Measurements from ENCODE around the gene RNF113B.

Gene RNF113B

DNA sequence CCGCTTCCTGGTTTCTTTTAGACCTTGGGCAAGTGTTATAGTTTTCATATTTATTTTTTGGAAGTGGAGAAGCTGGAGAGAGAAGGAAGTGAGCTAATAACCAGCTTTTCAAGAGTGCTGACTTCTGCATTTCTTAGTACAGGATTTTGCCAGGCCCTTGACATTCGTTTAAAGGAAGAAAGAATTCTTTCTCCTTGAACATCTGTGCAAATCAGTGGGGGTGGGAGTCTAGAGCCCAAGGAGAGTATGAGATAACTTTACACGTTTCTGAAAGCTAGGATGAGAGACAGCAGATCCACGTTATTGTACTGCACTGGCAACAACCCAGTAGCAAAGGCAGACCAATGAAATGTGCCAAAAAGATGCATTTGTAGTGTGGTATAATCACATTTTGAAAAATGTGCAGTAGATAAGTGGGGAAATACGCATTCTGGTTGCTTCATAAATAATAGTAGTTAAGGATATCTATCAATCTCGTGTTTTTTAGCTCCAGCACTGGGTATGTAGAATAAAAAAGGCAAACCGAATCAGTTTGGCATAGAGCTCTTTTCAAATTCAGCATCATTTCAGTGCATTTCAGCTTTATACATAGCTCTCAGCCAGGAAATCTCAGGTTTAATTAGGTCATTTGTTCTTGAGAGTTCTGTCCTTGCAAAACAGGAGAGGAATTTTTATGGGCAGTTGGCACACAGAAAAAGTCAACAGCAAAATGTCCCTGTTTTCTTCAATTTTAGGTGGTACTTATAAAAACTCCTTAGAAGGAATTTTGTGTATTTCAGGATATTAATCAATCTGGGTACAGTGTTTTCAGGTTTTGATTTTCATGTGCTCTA, 4.3 kb downstream of the RNF113B start:
- TF ChIP-seq, protein P1, sequence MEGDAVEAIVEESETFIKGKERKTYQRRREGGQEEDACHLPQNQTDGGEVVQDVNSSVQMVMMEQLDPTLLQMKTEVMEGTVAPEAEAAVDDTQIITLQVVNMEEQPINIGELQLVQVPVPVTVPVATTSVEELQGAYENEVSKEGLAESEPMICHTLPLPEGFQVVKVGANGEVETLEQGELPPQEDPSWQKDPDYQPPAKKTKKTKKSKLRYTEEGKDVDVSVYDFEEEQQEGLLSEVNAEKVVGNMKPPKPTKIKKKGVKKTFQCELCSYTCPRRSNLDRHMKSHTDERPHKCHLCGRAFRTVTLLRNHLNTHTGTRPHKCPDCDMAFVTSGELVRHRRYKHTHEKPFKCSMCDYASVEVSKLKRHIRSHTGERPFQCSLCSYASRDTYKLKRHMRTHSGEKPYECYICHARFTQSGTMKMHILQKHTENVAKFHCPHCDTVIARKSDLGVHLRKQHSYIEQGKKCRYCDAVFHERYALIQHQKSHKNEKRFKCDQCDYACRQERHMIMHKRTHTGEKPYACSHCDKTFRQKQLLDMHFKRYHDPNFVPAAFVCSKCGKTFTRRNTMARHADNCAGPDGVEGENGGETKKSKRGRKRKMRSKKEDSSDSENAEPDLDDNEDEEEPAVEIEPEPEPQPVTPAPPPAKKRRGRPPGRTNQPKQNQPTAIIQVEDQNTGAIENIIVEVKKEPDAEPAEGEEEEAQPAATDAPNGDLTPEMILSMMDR (IDR thresholded peaks at IDR 0.05; ENCODE audit: control insufficient read depth, extremely low read depth, insufficient read depth) = no peak
- DNase-seq (ENCODE audit: low read depth) = peak; percentile 37
- peak overlapping the region; percentile 25 for H3K4me3 ChIP-seq (ENCODE audit: low read depth, low read length)

DNA sequence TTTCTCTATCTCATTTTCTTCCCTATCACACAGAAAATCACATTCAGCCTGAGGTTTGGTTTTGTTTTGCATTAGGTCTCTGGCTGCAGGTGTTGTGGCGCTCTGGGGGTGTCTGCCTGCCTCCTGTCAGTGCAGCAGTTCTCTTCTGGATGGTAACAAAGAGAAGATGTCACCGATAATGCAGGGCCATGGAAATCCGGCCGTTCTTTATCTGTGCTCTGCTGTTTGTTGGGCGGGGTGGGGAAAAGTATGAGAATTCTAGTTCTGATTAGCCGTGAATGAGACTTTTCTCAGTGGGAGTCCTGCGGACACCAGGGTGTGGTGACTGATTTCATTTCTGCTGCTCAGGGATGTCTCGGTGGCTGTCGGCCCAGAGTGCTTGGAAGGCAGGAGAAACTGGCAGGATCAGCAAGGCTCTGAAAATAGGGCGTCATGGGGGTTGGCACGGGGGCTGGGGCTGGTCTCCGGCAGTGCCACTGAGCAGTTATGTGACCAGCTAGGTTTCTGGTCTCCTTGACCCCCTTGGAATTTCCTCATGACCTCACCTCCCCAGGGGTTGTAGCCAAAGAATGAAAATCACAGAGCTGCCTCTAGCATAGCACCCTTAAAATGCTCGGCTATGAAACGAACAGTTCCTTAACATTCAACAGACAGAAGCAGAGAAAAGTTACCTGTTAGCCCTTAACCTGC, 5.0 kb downstream of the RNF113B start:
- TF ChIP-seq, protein P1 (IDR thresholded peaks at IDR 0.05; ENCODE audit: control insufficient read depth, extremely low read depth, insufficient read depth) = no peak
- H3K4me3 ChIP-seq (ENCODE audit: low read depth, low read length) = no peak overlapping the region
- no peak for DNase-seq (ENCODE audit: low read depth)

DNA sequence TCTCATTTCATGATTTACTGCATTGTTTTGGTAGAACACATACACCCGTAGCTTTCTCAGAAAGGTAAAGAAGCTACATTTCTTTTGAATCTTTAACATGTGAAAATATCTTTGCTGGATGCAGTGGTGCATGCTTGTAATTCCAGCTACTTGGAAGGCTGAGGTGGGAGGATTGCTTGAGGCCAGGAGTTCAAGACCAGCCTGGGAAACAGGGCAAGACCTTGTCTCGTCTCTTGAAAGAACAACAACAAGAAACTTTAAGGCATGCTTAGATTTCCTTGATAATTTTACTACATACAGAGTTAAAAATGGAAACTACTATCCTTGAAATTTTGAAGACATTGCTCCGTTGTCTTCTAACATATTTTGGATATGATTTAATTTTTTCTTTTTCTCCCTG, 7.7 kb downstream of the RNF113B start:
- DNase-seq (ENCODE audit: low read depth) = no peak
- TF ChIP-seq, protein P1 (IDR thresholded peaks at IDR 0.05; ENCODE audit: control insufficient read depth, extremely low read depth, insufficient read depth) = no peak
- H3K4me3 ChIP-seq (ENCODE audit: low read depth, low read length) = no peak overlapping the region

DNA sequence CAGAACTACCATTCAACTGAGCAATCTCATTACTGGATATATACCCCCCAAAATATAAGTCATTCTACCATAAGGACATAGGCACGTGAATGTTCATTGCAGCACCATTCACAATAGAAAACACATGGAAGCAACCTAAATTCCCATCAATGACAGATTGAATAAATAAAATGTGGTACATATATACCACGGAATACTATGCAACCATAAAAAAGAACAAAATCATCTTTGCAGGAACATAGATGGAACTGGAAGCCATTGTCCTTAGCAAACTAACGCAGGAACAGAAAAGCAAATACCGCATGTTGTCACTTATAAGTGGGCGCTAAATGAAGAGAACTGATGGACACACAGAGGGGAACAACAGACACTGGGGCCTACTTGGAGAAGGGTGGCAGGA, 14.1 kb downstream of the RNF113B start:
- TF ChIP-seq, protein P1 (IDR thresholded peaks at IDR 0.05; ENCODE audit: control insufficient read depth, extremely low read depth, insufficient read depth) = no peak
- H3K4me3 ChIP-seq (ENCODE audit: low read depth, low read length) = no peak overlapping the region
- DNase-seq (ENCODE audit: low read depth) = no peak

DNA sequence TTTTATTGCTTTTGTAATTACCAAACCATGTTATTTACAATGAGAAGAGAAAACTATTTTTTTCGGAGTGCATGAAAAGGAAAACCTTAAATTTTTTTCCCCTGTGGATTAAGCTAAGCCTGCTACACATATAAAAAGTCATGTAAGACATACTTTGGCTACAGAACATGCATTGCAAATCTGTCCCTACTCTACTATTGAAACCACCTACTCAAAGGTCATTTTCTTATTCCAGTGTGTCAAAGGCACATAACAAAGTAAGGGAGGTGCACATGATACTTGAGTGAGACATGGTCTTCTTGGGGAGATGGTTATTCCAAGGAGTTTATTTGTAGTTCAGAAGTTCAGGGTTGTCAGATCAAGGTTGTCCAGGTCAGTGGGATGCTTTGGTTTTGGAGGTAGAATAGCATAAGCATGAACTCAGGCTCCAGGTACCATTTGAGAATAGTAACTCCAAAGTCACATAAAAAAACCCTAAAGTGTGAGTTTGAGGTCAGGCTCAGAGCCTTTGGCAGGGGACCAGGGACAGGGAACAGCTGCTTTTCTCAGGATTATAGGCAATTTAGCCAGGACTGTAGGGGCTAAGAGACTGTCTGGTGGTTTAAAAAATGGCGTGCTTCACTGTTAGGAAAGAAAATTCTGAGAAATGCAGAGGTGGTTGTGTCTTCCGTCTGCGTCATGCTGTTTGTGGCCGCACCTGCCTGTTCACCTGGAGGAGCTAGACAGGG, 18.7 kb downstream of the RNF113B start:
- H3K4me3 ChIP-seq (ENCODE audit: low read depth, low read length) = no peak overlapping the region
- no peak for DNase-seq (ENCODE audit: low read depth)
- TF ChIP-seq, protein P1 (IDR thresholded peaks at IDR 0.05; ENCODE audit: control insufficient read depth, extremely low read depth, insufficient read depth) = no peak

DNA sequence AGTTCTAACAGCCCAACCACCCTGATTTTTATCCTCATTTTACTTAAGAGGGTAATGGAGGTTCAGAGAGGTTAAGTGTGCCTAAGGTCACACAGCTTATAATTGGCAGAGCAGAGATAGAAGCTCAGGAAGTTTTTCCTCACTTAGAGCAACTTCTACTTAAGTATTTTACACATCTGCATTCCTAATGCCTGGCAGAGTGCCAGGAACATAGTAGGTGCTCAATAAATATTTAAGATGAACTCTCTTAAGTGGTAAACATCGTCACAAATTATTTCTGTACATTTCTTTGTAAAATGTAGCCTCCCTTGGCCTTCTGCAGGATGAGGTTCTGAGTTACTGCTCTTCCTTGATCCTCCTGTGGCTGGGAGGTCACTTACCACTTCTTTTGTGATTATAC, 19.5 kb downstream of the RNF113B start:
- TF ChIP-seq, protein P1 (IDR thresholded peaks at IDR 0.05; ENCODE audit: control insufficient read depth, extremely low read depth, insufficient read depth) = no peak
- no peak overlapping the region for H3K4me3 ChIP-seq (ENCODE audit: low read depth, low read length)
- no peak for DNase-seq (ENCODE audit: low read depth)

Data from LNCaP clone FGC (cell line).